Stimulated activated memory B cell treated with anti-CD40 and anti-IgM and Interleukin-4, amounts not matched to agents 10 μg/mL and 1 μg/mL and 100 μg/mL, for 72 hours (primary cell): Measurements from ENCODE around the gene AKR7A2.
A peak's percentile ranks its signal among the peaks of the same experiment; 100 is the strongest.

ENCODE experiments used
- ATAC-seq: fragments of 150-1000 bp; cut with Tn5 transposase; 2 replicates; pipeline ENCODE4 v1.10.0; 2021
- H3K27ac Mint-ChIP-seq: one replicate; pipeline ENCODE4 v1.8.0; 2022; ENCODE audit warnings: mild to moderate bottlenecking, mixed read lengths
- H3K27me3 Mint-ChIP-seq: one replicate; pipeline ENCODE4 v1.8.0; 2022; ENCODE audit warnings: mixed read lengths
- H3K36me3 Mint-ChIP-seq: one replicate; pipeline ENCODE4 v1.8.0; 2022; ENCODE audit warnings: mixed read lengths
- H3K4me1 Mint-ChIP-seq: one replicate; pipeline ENCODE4 v1.8.0; 2022; ENCODE audit warnings: mixed read lengths
- H3K4me3 Mint-ChIP-seq: one replicate; pipeline ENCODE4 v1.8.0; 2022; ENCODE audit warnings: mild to moderate bottlenecking, moderate library complexity, mixed read lengths
- H3K9me3 Mint-ChIP-seq: one replicate; pipeline ENCODE4 v1.8.0; 2022; ENCODE audit warnings: mixed read lengths

The AKR7A2 gene

DNA sequence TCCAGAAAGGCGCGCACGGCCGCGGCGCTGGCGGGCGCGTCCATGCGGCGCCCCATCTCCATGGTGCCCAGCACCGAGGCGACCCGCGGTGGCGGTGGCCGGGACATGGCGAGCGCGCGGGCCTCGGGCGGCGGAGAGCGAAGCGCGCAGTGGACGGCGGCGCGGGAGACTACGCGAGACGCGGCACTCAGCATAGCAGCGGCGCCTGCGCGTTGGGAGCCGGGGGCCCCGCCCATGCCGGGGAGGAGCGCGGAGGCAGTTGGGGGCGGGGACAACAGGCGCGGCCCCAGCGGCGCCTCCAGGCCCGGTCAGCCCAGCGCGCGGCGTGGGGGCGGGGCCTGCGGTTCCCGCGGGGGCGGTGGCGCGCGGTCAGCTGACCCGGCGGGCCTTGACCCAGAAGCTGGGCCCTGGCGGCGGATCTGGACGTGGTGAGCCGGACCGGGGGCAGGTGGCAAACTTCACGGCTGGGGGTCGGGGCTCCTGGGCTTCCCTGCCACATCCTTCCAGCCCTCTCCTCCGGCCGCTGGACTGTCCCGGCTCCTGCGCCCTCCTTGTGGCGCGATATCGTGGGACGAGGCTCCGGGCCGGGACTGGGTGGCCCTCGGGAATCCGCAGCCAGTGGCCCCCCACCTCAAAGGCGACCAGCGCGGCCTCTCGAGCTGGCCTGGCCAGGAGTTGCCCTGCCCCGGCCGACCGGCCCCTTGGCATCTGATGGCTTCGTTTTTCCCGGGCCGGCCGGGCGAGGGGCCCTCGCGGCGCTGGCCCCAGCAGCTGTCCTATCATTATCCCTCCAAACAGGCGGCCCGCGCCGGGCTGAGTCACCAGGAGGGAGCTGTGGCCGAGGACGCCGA, at the start of gene AKR7A2, which contains the start of gene SLC66A1:
TSS of gene AKR7A2 (minus strand) at position 214 of the 851 bp plus-strand sequence. CDS start at position 194, 20 bp downstream.
TSS of gene SLC66A1 (plus strand) at position 396 of the 851 bp plus-strand sequence. CDS start 5,352 bp downstream, outside the sequence.
- Mint-ChIP-seq H3K27me3 (no peaks in the 10 kb centered on the region), H3K9me3 (no peaks in the 10 kb centered on the region), H3K4me1 (peaks cover 61% of the 10 kb centered on the region), H3K27ac (peak within 1 kb of the TSS; percentile 40), H3K36me3 (peaks cover 16% of the 10 kb centered on the region), H3K4me3 (peak within 1 kb of the TSS; percentile 79)
- peak; percentile 93 for ATAC-seq

DNA sequence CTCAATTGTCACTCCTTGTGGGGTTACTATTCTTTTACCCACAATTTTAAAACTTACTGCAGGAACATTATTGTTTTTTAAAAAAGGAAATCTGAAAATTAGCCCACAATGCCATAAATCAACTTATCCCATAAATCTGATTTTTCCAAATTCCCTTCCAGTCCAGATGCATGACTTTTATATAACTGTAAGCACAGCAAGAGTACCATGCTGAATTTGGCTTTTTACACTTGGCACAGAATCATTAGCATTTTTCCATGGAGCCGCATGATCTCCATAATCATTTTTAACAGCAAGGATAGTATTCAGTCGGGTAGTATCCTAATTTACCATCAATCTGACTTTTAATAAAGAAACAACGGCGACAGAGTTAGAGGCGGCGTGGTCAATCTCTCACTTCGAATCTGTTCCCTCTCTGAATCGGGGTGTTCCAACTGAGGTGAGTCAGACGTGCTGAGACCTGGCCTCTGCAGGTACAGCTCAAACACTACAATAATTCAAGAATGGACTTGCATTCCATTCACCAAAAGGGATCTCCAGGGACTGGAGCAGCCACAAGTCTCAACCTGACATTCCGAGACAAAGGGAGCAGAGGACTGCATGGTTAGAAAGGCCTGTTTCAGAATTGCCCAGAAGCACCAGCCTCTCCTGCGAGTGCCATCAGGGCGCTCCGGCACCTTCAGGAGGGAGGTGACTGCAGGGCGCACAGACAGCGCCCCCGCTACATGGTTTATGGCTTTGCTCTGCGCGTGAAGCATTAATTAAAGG, 49.1 kb upstream of the AKR7A2 start:
- Mint-ChIP-seq H3K4me3 (no peak overlapping the region), H3K27ac (no peak overlapping the region), H3K4me1 (peaks cover 7% of the 10 kb centered on the region), H3K27me3 (no peaks in the 10 kb centered on the region), H3K9me3 (no peaks in the 10 kb centered on the region), H3K36me3 (peaks cover 19% of the 10 kb centered on the region)
- ATAC-seq, result no peak

GRCh38 chr1:19360432-19360831, 48.5 kb upstream of the AKR7A2 start:
- no peak overlapping the region for H3K27ac Mint-ChIP-seq
- H3K9me3 Mint-ChIP-seq, result no peaks in the 10 kb centered on the region
- H3K4me3 Mint-ChIP-seq, result no peak overlapping the region
- no peak for ATAC-seq
- H3K27me3 Mint-ChIP-seq, result no peaks in the 10 kb centered on the region
- H3K4me1 Mint-ChIP-seq, result peaks cover 4% of the 10 kb centered on the region
- peaks cover 20% of the 10 kb centered on the region for H3K36me3 Mint-ChIP-seq

DNA sequence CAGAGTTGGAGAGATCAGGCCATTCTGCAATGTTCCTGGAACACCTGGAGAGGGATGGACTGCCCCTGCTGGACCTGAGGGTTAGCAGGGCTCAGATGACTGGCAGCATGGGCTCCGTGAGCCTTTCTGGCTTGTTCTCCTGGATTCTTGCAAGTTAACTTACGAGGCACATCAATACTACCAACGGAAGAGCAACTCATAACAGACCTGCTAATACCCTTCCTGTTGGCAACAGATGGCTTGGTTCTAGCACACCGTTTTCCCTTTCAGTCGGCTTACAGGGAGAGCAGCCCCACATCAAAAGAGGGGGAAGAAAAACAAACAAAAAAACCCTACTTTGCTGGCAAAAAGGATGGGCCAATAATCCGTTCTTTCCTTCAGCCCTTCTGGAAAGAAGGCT, 48.1 kb upstream of the AKR7A2 start:
- Mint-ChIP-seq H3K4me3 (no peak overlapping the region), H3K27ac (no peak overlapping the region)

DNA sequence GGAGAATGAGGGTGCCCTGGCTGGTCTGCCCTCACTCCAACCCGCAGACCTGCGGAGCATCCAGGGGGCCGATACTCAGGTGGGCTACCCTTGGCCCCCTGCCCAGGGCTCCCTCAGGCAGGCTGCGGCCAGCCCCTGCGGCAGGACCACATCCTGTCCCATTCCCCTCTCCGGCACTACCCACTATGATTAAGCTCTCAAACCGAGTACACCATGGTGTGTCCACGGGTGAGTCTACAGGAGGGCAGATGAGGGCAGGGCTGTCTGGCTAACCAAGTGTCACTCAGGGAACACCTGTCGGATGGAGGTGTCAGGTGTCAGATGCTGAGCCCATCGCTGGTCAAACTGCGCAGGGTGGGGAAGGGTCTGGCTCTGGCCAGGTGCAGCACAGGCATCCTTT, 47.4 kb upstream of the AKR7A2 start:
- no peak for ATAC-seq
- Mint-ChIP-seq H3K9me3 (no peaks in the 10 kb centered on the region), H3K36me3 (peaks cover 22% of the 10 kb centered on the region), H3K4me1 (no peaks in the 10 kb centered on the region), H3K27ac (no peak overlapping the region), H3K27me3 (no peaks in the 10 kb centered on the region), H3K4me3 (no peak overlapping the region)

More for the DNA sequence above, 48.1 kb upstream of the AKR7A2 start:
- Mint-ChIP-seq H3K9me3 (no peaks in the 10 kb centered on the region), H3K4me1 (peaks cover under 1% of the 10 kb centered on the region), H3K27me3 (no peaks in the 10 kb centered on the region), H3K36me3 (peaks cover 23% of the 10 kb centered on the region)
- no peak for ATAC-seq

GRCh38 chr1:19358710-19359109, 46.8 kb upstream of the AKR7A2 start:
- no peak overlapping the region for H3K27ac Mint-ChIP-seq
- no peaks in the 10 kb centered on the region for H3K4me1 Mint-ChIP-seq
- peaks cover 22% of the 10 kb centered on the region for H3K36me3 Mint-ChIP-seq
- no peak overlapping the region for H3K4me3 Mint-ChIP-seq
- H3K27me3 Mint-ChIP-seq, result no peaks in the 10 kb centered on the region
- H3K9me3 Mint-ChIP-seq, result no peaks in the 10 kb centered on the region
- no peak for ATAC-seq

DNA sequence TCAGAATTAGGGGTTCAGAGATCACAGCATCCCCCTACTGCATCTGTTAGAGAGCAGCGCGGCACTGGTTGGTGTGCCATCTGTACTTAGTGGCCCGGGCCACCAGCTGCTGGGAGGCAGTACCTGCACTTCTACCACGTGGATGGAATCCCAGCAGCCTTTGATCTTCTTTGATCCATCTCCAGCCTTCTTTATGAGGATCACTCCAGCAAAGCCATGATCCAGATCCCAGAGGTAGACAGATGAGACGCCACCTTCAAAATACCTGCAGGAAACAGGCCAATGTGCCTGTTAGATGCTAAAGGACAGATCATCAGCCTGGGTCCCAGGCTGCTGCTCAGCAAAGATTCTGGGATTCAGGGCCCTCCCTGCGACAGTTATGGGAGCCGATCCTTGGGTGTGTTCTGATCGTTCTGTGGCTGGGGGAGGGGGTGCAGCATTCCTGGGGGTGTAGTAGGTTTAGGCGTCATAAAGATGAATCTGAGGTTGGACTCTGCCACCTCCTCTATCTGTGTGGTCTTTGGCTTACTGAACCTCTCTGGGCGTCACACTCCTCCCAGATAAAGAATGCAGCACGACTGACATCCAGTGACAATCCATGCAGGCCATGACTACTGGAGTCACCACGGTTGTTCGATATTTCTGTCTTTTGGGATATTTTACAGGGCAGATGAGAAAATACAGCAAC, 45.5 kb upstream of the AKR7A2 start:
- Mint-ChIP-seq H3K27me3 (no peaks in the 10 kb centered on the region), H3K4me1 (no peaks in the 10 kb centered on the region), H3K36me3 (peaks cover 30% of the 10 kb centered on the region), H3K4me3 (no peak overlapping the region), H3K27ac (no peak overlapping the region), H3K9me3 (no peaks in the 10 kb centered on the region)
- no peak for ATAC-seq

DNA sequence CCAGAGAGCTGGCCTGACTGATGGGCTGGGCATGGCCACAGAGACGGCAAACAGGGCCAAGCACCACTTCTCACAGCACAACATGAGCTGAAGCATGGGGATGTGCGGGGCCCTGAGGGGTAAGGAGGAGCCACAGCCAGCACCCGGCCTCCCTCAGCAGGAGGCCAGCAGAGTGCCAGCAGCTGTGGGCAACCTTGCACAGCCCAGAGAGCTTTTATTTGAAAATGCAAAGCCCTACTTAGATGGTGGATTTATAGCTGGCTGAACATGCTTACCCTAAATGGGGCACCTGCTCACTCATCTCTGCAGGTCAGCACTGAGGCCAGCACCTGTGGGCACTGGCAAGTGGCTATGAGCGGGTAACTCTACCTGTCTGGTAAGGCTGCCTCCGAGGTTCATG, 44.3 kb upstream of the AKR7A2 start:
- Mint-ChIP-seq H3K27me3 (no peaks in the 10 kb centered on the region), H3K9me3 (no peaks in the 10 kb centered on the region), H3K4me3 (no peak overlapping the region), H3K27ac (no peak overlapping the region), H3K36me3 (peaks cover 40% of the 10 kb centered on the region), H3K4me1 (no peaks in the 10 kb centered on the region)
- no peak for ATAC-seq

DNA sequence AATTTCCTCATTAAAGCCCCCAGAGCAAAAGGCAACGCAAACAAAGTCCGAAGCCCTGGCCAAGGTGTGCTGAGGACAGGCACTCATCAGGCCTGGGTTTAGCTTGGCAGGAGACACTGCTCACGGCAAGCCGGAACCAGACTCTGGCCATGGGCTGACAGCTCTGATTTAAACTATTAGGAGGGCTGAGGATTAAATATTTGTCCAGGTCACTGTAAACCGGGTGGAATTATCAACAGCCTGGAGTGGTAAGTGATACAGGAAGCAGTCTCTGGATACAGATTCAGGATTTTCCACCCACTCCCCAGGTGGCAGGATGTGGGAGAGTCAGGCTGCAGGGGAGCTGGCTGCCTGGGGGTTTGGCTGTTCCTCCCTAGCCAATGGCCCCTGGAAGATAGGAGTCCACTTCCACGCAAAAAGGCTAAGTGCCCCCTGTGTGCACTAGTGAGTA, 42.6 kb upstream of the AKR7A2 start:
- peaks cover 50% of the 10 kb centered on the region for H3K36me3 Mint-ChIP-seq
- H3K27ac Mint-ChIP-seq, result no peak overlapping the region
- H3K4me3 Mint-ChIP-seq, result no peak overlapping the region
- H3K9me3 Mint-ChIP-seq, result no peaks in the 10 kb centered on the region
- H3K4me1 Mint-ChIP-seq, result no peaks in the 10 kb centered on the region
- H3K27me3 Mint-ChIP-seq, result no peaks in the 10 kb centered on the region
- no peak for ATAC-seq

- H3K4me3 Mint-ChIP-seq, result no peak overlapping the region
- H3K9me3 Mint-ChIP-seq, result no peaks in the 10 kb centered on the region
- no peak overlapping the region for H3K27ac Mint-ChIP-seq
- H3K27me3 Mint-ChIP-seq, result no peaks in the 10 kb centered on the region
- peaks cover 2% of the 10 kb centered on the region for H3K4me1 Mint-ChIP-seq
- peaks cover 55% of the 10 kb centered on the region for H3K36me3 Mint-ChIP-seq
- no peak for ATAC-seq
Measured at GRCh38 chr1:19353596-19353995, 41.7 kb upstream of the AKR7A2 start.

DNA sequence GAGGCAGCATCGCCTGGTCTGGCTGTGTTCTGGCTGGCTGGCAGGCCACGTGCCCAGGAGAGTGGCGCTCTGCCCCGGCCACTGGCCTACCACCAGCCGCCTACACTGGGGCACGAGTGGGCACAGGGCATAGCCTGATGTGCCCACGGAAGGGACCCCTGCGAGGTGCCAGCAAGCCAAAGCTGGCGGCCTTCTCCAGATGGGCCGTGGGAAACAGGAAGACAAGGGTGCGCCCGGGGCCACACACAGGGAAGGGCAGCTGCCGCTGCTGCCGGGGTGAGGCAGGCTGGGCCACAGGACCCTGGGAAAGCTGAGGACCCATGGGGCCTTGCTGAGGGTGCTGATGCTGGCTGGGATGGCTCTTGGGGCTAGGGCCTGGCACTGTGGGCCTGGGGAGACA, 40.9 kb upstream of the AKR7A2 start:
- no peaks in the 10 kb centered on the region for H3K9me3 Mint-ChIP-seq
- ATAC-seq, result no peak
- H3K4me1 Mint-ChIP-seq, result peaks cover 7% of the 10 kb centered on the region
- no peak overlapping the region for H3K27ac Mint-ChIP-seq
- no peaks in the 10 kb centered on the region for H3K27me3 Mint-ChIP-seq
- H3K36me3 Mint-ChIP-seq, result peaks cover 55% of the 10 kb centered on the region
- no peak overlapping the region for H3K4me3 Mint-ChIP-seq

DNA sequence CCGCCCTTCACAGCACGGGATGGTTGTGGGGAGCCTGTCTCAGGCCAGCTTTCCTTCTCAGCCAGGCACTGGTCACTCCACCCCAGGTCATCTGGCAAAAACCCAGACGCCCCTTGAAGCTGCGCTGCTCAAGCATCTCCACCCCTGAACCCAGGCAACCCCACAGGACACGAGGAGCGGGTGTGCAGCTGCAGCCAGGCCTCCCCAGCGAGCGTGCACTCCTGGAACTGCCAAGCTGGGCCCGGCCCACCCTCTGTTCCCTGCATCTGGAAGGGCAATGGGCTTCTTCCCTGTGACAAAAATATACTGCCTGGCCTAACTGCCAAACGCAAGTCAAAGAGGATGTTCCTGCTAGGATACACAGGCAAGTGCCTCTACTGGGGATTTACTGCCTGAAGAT, 39.9 kb upstream of the AKR7A2 start:
- no peak for ATAC-seq
- Mint-ChIP-seq H3K9me3 (no peaks in the 10 kb centered on the region), H3K36me3 (peaks cover 55% of the 10 kb centered on the region), H3K27me3 (no peaks in the 10 kb centered on the region), H3K27ac (no peak overlapping the region), H3K4me1 (peaks cover 7% of the 10 kb centered on the region), H3K4me3 (no peak overlapping the region)

DNA sequence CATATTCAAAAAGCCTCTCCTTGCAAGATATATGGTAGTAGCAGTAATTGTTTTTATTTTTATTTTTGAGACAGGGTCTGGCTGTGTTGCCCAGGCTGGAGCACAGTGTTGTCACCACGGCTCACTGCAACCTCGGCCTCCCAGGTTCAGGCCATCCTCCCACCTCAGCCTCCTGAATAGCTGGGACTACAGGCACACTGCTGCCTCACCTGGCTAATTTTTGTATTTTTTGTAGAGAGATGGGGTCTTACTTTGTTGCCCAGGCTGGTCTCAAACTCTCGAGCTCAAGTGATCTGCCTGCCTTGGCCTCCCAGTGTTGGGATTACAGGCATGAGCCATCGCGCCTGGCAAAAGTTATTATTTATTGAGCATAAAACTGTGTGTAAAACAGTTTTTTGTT, 38.6 kb upstream of the AKR7A2 start:
- peaks cover 7% of the 10 kb centered on the region for H3K4me1 Mint-ChIP-seq

DNA sequence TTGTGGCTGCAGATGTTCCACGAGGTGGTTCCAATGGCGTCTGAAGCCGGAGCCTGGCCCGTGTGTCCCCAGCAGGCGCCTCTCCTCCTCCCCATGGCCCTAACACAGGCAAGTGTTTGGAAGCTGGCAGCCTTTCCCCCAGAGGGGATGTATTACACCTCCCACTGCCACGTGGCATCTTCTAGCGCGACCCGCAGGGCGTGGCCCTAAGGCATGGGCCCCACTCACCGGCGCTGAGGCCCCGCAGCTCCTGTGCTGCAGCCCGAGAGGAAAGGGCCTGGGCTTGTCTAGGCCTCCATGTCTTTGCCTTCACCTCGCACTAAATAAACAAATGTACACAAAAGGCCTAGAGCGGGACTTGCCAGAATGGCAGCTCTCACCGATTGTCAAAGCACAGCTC, 38.1 kb upstream of the AKR7A2 start:
- H3K27ac Mint-ChIP-seq, result peak overlapping the region; percentile 44
- peaks cover 52% of the 10 kb centered on the region for H3K36me3 Mint-ChIP-seq

More for the DNA sequence above, 38.6 kb upstream of the AKR7A2 start:
- H3K36me3 Mint-ChIP-seq, result peaks cover 54% of the 10 kb centered on the region
- no peak overlapping the region for H3K4me3 Mint-ChIP-seq
- no peak for ATAC-seq
- H3K27me3 Mint-ChIP-seq, result no peaks in the 10 kb centered on the region
- H3K9me3 Mint-ChIP-seq, result no peaks in the 10 kb centered on the region
- H3K27ac Mint-ChIP-seq, result peak overlapping the region; percentile 44

More for the DNA sequence above, 38.1 kb upstream of the AKR7A2 start:
- no peak for ATAC-seq
- Mint-ChIP-seq H3K4me3 (no peak overlapping the region), H3K4me1 (peaks cover 7% of the 10 kb centered on the region), H3K9me3 (no peaks in the 10 kb centered on the region), H3K27me3 (no peaks in the 10 kb centered on the region)
